ENCODE measurements around the gene USP7. TPM values are rescaled to one million over a fixed set of nuclear protein-coding genes. Genes with fewer than 3 reads are reported as not detected.

The USP7 gene
- polyA plus RNA-seq, 1 of the 3 experiments (the other 2 are of a cell fraction): 8.6 TPM

- TF ChIP-seq USF1 (IDR thresholded peaks at IDR 0.05; ENCODE audit: borderline replicate concordance, low read depth): no peak
These were observed 38.3 kb upstream of the USP7 start (continued) for GRCh38 chr16:9002042-9002441.

GRCh38 chr16:9000664-9001063 is 37.0 kb upstream of the USP7 start:
- TF ChIP-seq JUND (IDR thresholded peaks at IDR 0.05) (no peak), TCF12 (IDR thresholded peaks at IDR 0.05) (no peak), RFX5 (IDR thresholded peaks at IDR 0.05; ENCODE audit: low read length) (no peak), FOXM1 (IDR thresholded peaks at IDR 0.05; ENCODE audit: low read depth) (no peak), RCOR1 (IDR thresholded peaks at IDR 0.05; ENCODE audit: low read length) (no peak), IRF3 (IDR thresholded peaks at IDR 0.05; ENCODE audit: low read depth, low read length) (no peak)
- Histone ChIP-seq H2AFZ (ENCODE audit: low read depth) (no peak overlapping the region), H3K9ac (no peak overlapping the region), H4K20me1 (ENCODE audit: insufficient read depth) (no peaks in the 10 kb centered on the region), H3K9me2 (no peaks in the 10 kb centered on the region), H3K36me3 (replicated peaks in 1 of 2; ENCODE audit: control insufficient read depth in 1 of 2, insufficient read depth in 2 of 2, low read length in 1 of 2) (no peaks in the 10 kb centered on the region), H3K27ac (ENCODE audit: low read depth in 2 of 2, low read length in 1 of 2) (no peak overlapping the region), H3K27me3 (ENCODE audit: insufficient read depth) (no peaks in the 10 kb centered on the region), H3K4me1 (ENCODE audit: control insufficient read depth in 1 of 2, insufficient read depth in 2 of 2, low read depth in 1 of 2, low read length in 1 of 2) (no peaks in the 10 kb centered on the region), H3K4me2 (no peak overlapping the region), H3K79me2 (ENCODE audit: insufficient read depth) (no peaks in the 10 kb centered on the region), H3K9me3 (no peaks in the 10 kb centered on the region), H3F3A (replicated peaks; ENCODE audit: insufficient read depth) (no peaks in the 10 kb centered on the region), H3K4me3 (ENCODE audit: low read depth in 2 of 2, low read length in 1 of 2) (no peak overlapping the region)
- CTCF ChIA-PET: interaction anchor here (0.9 to 1.5 kb wide), 2 partner anchors 8 to 33 kb away, joined by 3 to 7 read pairs; no protein-coding TSS in a partner anchor
- WGBS (ENCODE audit: low lambda C conversion rate): 79% methylated on average over 2 of the region's 2 CpGs
- POLR2A ChIA-PET: no interaction called here
- no peak for DNase-seq

GRCh38 chr16:8999800-9000199 is 36.1 kb upstream of the USP7 start:
- no peak overlapping the region for H3K27ac ChIP-seq (ENCODE audit: low read depth in 2 of 2, low read length in 1 of 2)
- H4K20me1 ChIP-seq (ENCODE audit: insufficient read depth): no peaks in the 10 kb centered on the region
- H3K36me3 ChIP-seq (replicated peaks in 1 of 2; ENCODE audit: control insufficient read depth in 1 of 2, insufficient read depth in 2 of 2, low read length in 1 of 2): no peaks in the 10 kb centered on the region
- H3K27me3 ChIP-seq (ENCODE audit: insufficient read depth): no peaks in the 10 kb centered on the region
- POLR2A ChIA-PET: no interaction called here
- TF ChIP-seq FOXJ3 (CRISPR knock-in tag; IDR thresholded peaks at IDR 0.05): no peak
- TF ChIP-seq RAD21 (IDR thresholded peaks at IDR 0.05; ENCODE audit: low read length): no peak
- TF ChIP-seq EP300 (IDR thresholded peaks at IDR 0.05; ENCODE audit: borderline replicate concordance in 1 of 2, low read depth in 1 of 2, low read length in 1 of 2): no peak
- no peak for TF ChIP-seq SMC3 (IDR thresholded peaks at IDR 0.05; ENCODE audit: low read depth, low read length)
- no peak for TF ChIP-seq CTCF (IDR thresholded peaks at IDR 0.05)
- no peak for TF ChIP-seq RFX5 (IDR thresholded peaks at IDR 0.05; ENCODE audit: low read length)
- no peak for TF ChIP-seq GATA2 (CRISPR knock-in tag; IDR thresholded peaks at IDR 0.05)
- no peak for TF ChIP-seq TCF12 (IDR thresholded peaks at IDR 0.05)
- H3K9me3 ChIP-seq: no peaks in the 10 kb centered on the region
- CTCF ChIA-PET: interaction anchor here (0.6 to 1.5 kb wide), 2 partner anchors 9 to 57 kb away, joined by 3 to 7 read pairs; no protein-coding TSS in a partner anchor
- H3K4me1 ChIP-seq (ENCODE audit: control insufficient read depth in 1 of 2, insufficient read depth in 2 of 2, low read depth in 1 of 2, low read length in 1 of 2): no peaks in the 10 kb centered on the region
- no peaks in the 10 kb centered on the region for H3K79me2 ChIP-seq (ENCODE audit: insufficient read depth)
- no peak overlapping the region for H3K4me3 ChIP-seq (ENCODE audit: low read depth in 2 of 2, low read length in 1 of 2)
- no peak overlapping the region for H2AFZ ChIP-seq (ENCODE audit: low read depth)
- no peak overlapping the region for H3K4me2 ChIP-seq
- H3K9me2 ChIP-seq: no peaks in the 10 kb centered on the region
- no peaks in the 10 kb centered on the region for H3F3A ChIP-seq (replicated peaks; ENCODE audit: insufficient read depth)
- WGBS (ENCODE audit: low lambda C conversion rate): 50% methylated on average over 4 of the region's 4 CpGs
- H3K9ac ChIP-seq: no peak overlapping the region
- DNase-seq: no peak
